GM10266 (cell line): ENCODE data around the gene USH1C.

Experiments
- DNase-seq: peaks from one replicate; pipeline ENCODE4 v3.0.0; 2012; ENCODE audit errors: extremely low spot score
- CTCF ChIP-seq: IDR thresholded peaks from 2 replicates; pipeline ENCODE4 v1.5.1; 2012; ENCODE audit warnings: mild to moderate bottlenecking, low read depth; ENCODE audit not compliant: control insufficient read depth, insufficient read depth; ENCODE audit errors: missing control alignments

Gene USH1C

GRCh38 chr11:17517186-17517585 lies 27.0 kb downstream of the USH1C start:
- TF ChIP-seq CTCF: no peak
- DNase-seq: no peak

GRCh38 chr11:17516551-17517150 lies 27.6 kb downstream of the USH1C start:
- TF ChIP-seq CTCF: no peak
- DNase-seq: no peak

GRCh38 chr11:17515443-17516176 lies 28.6 kb downstream of the USH1C start:
- TF ChIP-seq CTCF: no peak
- DNase-seq: no peak

- DNase-seq: no peak
- no peak for TF ChIP-seq CTCF
Measured at GRCh38 chr11:17514476-17514875, 29.7 kb downstream of the USH1C start.

- DNase-seq: no peak
- no peak for TF ChIP-seq CTCF
Measured at GRCh38 chr11:17513853-17514252, 30.4 kb downstream of the USH1C start.

- no peak for TF ChIP-seq CTCF
- DNase-seq: no peak
Measured at GRCh38 chr11:17512101-17512500, 32.1 kb downstream of the USH1C start.

- no peak for TF ChIP-seq CTCF
- DNase-seq: no peak
Measured at GRCh38 chr11:17511571-17511970, 32.6 kb downstream of the USH1C start.
